GM18499 (cell line): ENCODE results near the gene SHISA9.

Experiments used
- ATAC-seq: cut with Tn5 transposase; IDR thresholded peaks from one replicate; pipeline ENCODE4 v1.9.1; 2021; ENCODE audit warnings: moderate number of reproducible peaks; ENCODE audit not compliant: insufficient read depth, unreplicated experiment

Gene SHISA9

GRCh38 chr16:12942861-12943260 is 41.5 kb downstream of the SHISA9 start:
- no peak for ATAC-seq

GRCh38 chr16:12944300-12944699 is 42.9 kb downstream of the SHISA9 start:
- no peak for ATAC-seq

GRCh38 chr16:12951392-12951791 is 50.0 kb downstream of the SHISA9 start:
- no peak for ATAC-seq

GRCh38 chr16:12951976-12952375 is 50.6 kb downstream of the SHISA9 start:
- no peak for ATAC-seq

GRCh38 chr16:12958366-12958765 is 57.0 kb downstream of the SHISA9 start:
- no peak for ATAC-seq

- ATAC-seq = no peak
These were observed 57.7 kb downstream of the SHISA9 start for GRCh38 chr16:12959072-12959471.

- ATAC-seq = no peak
These were observed 60.2 kb downstream of the SHISA9 start for GRCh38 chr16:12961626-12962025.

- no peak for ATAC-seq
These were observed 63.1 kb downstream of the SHISA9 start for GRCh38 chr16:12964461-12964860.

GRCh38 chr16:12965274-12965804 is 63.9 kb downstream of the SHISA9 start:
- no peak for ATAC-seq

- ATAC-seq = no peak
These were observed 69.8 kb downstream of the SHISA9 start for GRCh38 chr16:12971241-12971640.

GRCh38 chr16:12972246-12972645 is 70.8 kb downstream of the SHISA9 start:
- ATAC-seq = no peak

GRCh38 chr16:12975766-12976165 is 74.4 kb downstream of the SHISA9 start:
- no peak for ATAC-seq

- ATAC-seq = no peak
These were observed 75.1 kb downstream of the SHISA9 start for GRCh38 chr16:12976496-12976895.

- no peak for ATAC-seq
These were observed 75.5 kb downstream of the SHISA9 start for GRCh38 chr16:12976936-12977335.

- no peak for ATAC-seq
These were observed 84.1 kb downstream of the SHISA9 start for GRCh38 chr16:12985516-12985915.

GRCh38 chr16:12988071-12988470 is 86.7 kb downstream of the SHISA9 start:
- ATAC-seq = no peak

- no peak for ATAC-seq
These were observed 90.7 kb downstream of the SHISA9 start for GRCh38 chr16:12992066-12992465.

GRCh38 chr16:12994402-12994801 is 93.0 kb downstream of the SHISA9 start:
- no peak for ATAC-seq

GRCh38 chr16:12995721-12996372 is 94.4 kb downstream of the SHISA9 start:
- ATAC-seq = no peak

- ATAC-seq = no peak
These were observed 97.1 kb downstream of the SHISA9 start for GRCh38 chr16:12998361-12999085.

GRCh38 chr16:12999368-12999767 is 98.0 kb downstream of the SHISA9 start:
- ATAC-seq = no peak
